ENCODE results near the gene AK8.

The AK8 gene

DNA sequence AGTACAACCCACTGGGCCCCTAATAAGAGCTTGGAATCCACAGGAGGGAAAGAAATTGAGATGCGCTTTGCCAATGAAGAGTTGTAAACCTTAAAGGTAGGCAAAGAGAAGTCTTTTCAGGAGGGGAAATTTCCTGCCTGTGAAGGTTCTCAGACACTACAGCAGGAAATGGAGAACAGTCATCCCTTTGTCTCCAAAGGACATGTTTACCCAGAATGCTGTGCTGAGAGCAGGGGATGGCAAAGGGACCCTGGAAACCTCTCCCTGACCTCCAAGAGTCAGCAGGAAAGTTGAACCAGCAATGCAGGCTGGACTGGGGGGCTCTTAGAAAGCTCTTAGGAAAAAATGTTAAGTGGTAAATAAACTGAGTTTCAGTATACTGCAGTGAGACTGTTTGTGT lies 103.2 kb downstream of the AK8 start:
- ATAC-seq = no peak
- TF ChIP-seq ESRRG (CRISPR knock-in tag; IDR thresholded peaks at IDR 0.05) (no peak), PPARA (CRISPR knock-in tag; IDR thresholded peaks at IDR 0.05; ENCODE audit: borderline replicate concordance) (no peak), SNAI2 (CRISPR knock-in tag; IDR thresholded peaks at IDR 0.05) (no peak), GLIS3 (CRISPR knock-in tag; IDR thresholded peaks at IDR 0.05) (no peak), TOX (CRISPR knock-in tag; IDR thresholded peaks at IDR 0.05; ENCODE audit: borderline replicate concordance) (no peak), OSR1 (CRISPR knock-in tag; IDR thresholded peaks at IDR 0.05) (no peak), ARNTL (CRISPR knock-in tag; IDR thresholded peaks at IDR 0.05; ENCODE audit: borderline replicate concordance, low read depth) (no peak), ZNF565 (CRISPR knock-in tag; conservative IDR thresholded peaks at IDR 0.05; ENCODE audit: low read depth) (no peak), ISL1 (CRISPR knock-in tag; IDR thresholded peaks at IDR 0.05) (no peak), ZC3H10 (CRISPR knock-in tag; IDR thresholded peaks at IDR 0.05) (no peak), TCF4 (CRISPR knock-in tag; IDR thresholded peaks at IDR 0.05; ENCODE audit: borderline replicate concordance) (no peak)
- TF ChIP-seq, protein P1, sequence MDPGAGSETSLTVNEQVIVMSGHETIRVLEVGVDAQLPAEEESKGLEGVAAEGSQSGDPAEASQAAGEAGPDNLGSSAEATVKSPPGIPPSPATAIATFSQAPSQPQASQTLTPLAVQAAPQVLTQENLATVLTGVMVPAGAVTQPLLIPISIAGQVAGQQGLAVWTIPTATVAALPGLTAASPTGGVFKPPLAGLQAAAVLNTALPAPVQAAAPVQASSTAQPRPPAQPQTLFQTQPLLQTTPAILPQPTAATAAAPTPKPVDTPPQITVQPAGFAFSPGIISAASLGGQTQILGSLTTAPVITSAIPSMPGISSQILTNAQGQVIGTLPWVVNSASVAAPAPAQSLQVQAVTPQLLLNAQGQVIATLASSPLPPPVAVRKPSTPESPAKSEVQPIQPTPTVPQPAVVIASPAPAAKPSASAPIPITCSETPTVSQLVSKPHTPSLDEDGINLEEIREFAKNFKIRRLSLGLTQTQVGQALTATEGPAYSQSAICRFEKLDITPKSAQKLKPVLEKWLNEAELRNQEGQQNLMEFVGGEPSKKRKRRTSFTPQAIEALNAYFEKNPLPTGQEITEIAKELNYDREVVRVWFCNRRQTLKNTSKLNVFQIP (CRISPR knock-in tag; IDR thresholded peaks at IDR 0.05; ENCODE audit: borderline replicate concordance, low read depth) = no peak
- TF ChIP-seq, protein P2, sequence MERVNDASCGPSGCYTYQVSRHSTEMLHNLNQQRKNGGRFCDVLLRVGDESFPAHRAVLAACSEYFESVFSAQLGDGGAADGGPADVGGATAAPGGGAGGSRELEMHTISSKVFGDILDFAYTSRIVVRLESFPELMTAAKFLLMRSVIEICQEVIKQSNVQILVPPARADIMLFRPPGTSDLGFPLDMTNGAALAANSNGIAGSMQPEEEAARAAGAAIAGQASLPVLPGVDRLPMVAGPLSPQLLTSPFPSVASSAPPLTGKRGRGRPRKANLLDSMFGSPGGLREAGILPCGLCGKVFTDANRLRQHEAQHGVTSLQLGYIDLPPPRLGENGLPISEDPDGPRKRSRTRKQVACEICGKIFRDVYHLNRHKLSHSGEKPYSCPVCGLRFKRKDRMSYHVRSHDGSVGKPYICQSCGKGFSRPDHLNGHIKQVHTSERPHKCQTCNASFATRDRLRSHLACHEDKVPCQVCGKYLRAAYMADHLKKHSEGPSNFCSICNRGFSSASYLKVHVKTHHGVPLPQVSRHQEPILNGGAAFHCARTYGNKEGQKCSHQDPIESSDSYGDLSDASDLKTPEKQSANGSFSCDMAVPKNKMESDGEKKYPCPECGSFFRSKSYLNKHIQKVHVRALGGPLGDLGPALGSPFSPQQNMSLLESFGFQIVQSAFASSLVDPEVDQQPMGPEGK (CRISPR knock-in tag; IDR thresholded peaks at IDR 0.05; ENCODE audit: borderline replicate concordance) = no peak

DNA sequence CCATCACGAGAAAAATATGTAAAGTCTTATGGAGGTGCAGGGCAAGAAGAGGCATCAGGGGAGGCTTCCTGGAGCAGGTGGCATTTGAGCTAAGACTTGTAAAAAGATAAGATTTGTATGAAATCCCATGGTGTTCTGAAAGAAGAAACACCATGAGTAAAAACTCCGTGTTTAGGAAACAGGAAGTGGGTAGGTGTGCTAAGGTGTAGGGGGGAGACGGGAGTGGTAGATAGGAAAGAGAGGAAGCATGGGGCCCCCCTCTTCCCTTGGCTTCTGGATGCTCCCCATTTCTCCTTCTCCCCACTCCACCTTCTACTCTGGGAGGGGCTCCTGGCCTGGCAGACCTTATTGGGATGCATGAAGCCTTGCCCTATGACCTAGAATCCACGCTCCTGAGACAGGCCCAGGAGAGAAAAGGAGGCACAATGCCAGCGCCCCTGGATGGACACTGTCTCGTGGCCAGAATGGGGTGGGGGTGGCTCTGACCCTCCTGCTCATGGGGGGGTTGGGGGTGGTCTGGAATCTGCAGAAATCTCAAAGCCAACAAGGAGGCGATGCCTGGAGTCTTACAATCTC lies 104.2 kb downstream of the AK8 start:
- ATAC-seq = no peak

More for the DNA sequence above, 104.2 kb downstream of the AK8 start:
- TF ChIP-seq ZC3H10 (CRISPR knock-in tag; IDR thresholded peaks at IDR 0.05) (no peak), ZNF8 (CRISPR knock-in tag; IDR thresholded peaks at IDR 0.05) (no peak), ARNTL (CRISPR knock-in tag; IDR thresholded peaks at IDR 0.05; ENCODE audit: borderline replicate concordance, low read depth) (no peak), OSR1 (CRISPR knock-in tag; IDR thresholded peaks at IDR 0.05) (no peak), ISL1 (CRISPR knock-in tag; IDR thresholded peaks at IDR 0.05) (no peak), RARB (CRISPR knock-in tag; IDR thresholded peaks at IDR 0.05) (no peak), BACH2 (CRISPR knock-in tag; IDR thresholded peaks at IDR 0.05; ENCODE audit: borderline replicate concordance) (no peak), ZFP3 (CRISPR knock-in tag; IDR thresholded peaks at IDR 0.05) (no peak)
- TF ChIP-seq, protein P3, sequence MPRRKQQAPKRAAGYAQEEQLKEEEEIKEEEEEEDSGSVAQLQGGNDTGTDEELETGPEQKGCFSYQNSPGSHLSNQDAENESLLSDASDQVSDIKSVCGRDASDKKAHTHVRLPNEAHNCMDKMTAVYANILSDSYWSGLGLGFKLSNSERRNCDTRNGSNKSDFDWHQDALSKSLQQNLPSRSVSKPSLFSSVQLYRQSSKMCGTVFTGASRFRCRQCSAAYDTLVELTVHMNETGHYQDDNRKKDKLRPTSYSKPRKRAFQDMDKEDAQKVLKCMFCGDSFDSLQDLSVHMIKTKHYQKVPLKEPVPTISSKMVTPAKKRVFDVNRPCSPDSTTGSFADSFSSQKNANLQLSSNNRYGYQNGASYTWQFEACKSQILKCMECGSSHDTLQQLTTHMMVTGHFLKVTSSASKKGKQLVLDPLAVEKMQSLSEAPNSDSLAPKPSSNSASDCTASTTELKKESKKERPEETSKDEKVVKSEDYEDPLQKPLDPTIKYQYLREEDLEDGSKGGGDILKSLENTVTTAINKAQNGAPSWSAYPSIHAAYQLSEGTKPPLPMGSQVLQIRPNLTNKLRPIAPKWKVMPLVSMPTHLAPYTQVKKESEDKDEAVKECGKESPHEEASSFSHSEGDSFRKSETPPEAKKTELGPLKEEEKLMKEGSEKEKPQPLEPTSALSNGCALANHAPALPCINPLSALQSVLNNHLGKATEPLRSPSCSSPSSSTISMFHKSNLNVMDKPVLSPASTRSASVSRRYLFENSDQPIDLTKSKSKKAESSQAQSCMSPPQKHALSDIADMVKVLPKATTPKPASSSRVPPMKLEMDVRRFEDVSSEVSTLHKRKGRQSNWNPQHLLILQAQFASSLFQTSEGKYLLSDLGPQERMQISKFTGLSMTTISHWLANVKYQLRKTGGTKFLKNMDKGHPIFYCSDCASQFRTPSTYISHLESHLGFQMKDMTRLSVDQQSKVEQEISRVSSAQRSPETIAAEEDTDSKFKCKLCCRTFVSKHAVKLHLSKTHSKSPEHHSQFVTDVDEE (CRISPR knock-in tag; IDR thresholded peaks at IDR 0.05) = no peak
- TF ChIP-seq, protein P4, sequence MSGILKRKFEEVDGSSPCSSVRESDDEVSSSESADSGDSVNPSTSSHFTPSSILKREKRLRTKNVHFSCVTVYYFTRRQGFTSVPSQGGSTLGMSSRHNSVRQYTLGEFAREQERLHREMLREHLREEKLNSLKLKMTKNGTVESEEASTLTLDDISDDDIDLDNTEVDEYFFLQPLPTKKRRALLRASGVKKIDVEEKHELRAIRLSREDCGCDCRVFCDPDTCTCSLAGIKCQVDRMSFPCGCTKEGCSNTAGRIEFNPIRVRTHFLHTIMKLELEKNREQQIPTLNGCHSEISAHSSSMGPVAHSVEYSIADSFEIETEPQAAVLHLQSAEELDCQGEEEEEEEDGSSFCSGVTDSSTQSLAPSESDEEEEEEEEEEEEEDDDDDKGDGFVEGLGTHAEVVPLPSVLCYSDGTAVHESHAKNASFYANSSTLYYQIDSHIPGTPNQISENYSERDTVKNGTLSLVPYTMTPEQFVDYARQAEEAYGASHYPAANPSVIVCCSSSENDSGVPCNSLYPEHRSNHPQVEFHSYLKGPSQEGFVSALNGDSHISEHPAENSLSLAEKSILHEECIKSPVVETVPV (CRISPR knock-in tag; IDR thresholded peaks at IDR 0.05) = no peak
- TF ChIP-seq, protein P1 (CRISPR knock-in tag; IDR thresholded peaks at IDR 0.05; ENCODE audit: borderline replicate concordance, low read depth) = no peak
- TF ChIP-seq, protein P2 (CRISPR knock-in tag; IDR thresholded peaks at IDR 0.05; ENCODE audit: borderline replicate concordance) = no peak

Measured in SK-N-SH treated with all-trans-retinoic acid at 6 μM for 48 hours (cell line).